WTC11 (cell line): ENCODE data around the gene HPS1. TPM values are rescaled to one million over a fixed set of nuclear protein-coding genes. Genes with fewer than 3 reads are reported as not detected.

Experiments used
- ATAC-seq: fragments of 200-7000 bp; cut with Tn5 transposase; 2 replicates; pipeline ENCODE4 v1.10.0; 2021; ENCODE audit warnings: mild to moderate bottlenecking, moderate library complexity
- CTCF ChIA-PET: fragments of 300-600 bp; sonication (Branson Sonifier 250); formaldehyde crosslinking; loops from one replicate; lab custom pipeline; 2021; ENCODE audit warnings: antibody characterized with exemption; lab: Charles Lee
- POLR2A ChIA-PET: fragments of 350-600 bp; sonication (Branson Sonifier 250); formaldehyde crosslinking; loops from one replicate; lab custom pipeline; 2021; ENCODE audit warnings: antibody characterized with exemption; lab: Charles Lee
- DNase-seq: peaks from one replicate; pipeline ENCODE4 v3.0.0; 2021; ENCODE audit warnings: low spot score
- H3K27ac Mint-ChIP-seq: 2 replicates; pipeline ENCODE4 v1.8.0; 2021; ENCODE audit warnings: mixed read lengths
- H3K27me3 Mint-ChIP-seq: 2 replicates; pipeline ENCODE4 v1.8.0; 2021; ENCODE audit warnings: low read depth, mild to moderate bottlenecking, moderate library complexity, mixed read lengths
- H3K36me3 Mint-ChIP-seq: 2 replicates; pipeline ENCODE4 v1.8.0; 2021; ENCODE audit warnings: mixed read lengths
- H3K4me1 Mint-ChIP-seq: 2 replicates; pipeline ENCODE4 v1.8.0; 2022; ENCODE audit warnings: mixed read lengths
- H3K4me3 Mint-ChIP-seq: 2 replicates; pipeline ENCODE4 v1.8.0; 2021; ENCODE audit warnings: mild to moderate bottlenecking, moderate library complexity, mixed read lengths
- H3K9me3 Mint-ChIP-seq: 2 replicates; pipeline ENCODE4 v1.8.0; 2021; ENCODE audit warnings: mixed read lengths
- CBFB ChIP-seq: sonication (generic); formaldehyde crosslinking; IDR thresholded peaks from 2 replicates; pipeline ENCODE4 v1.8.1; 2022; ENCODE audit warnings: mild to moderate bottlenecking, low read depth, missing genetic modification reagents
- CREM ChIP-seq: sonication (generic); formaldehyde crosslinking; IDR thresholded peaks from 2 replicates; pipeline ENCODE4 v1.8.1; 2022; ENCODE audit warnings: mild to moderate bottlenecking, missing genetic modification reagents, moderate library complexity
- ERG ChIP-seq: fragments of 250-450 bp; sonication (Bioruptor Pico); IDR thresholded peaks from 2 replicates; pipeline ENCODE4 v1.8.0; 2021; ENCODE audit warnings: mild to moderate bottlenecking
- GABPB1 ChIP-seq: sonication (generic); formaldehyde crosslinking; IDR thresholded peaks from 2 replicates; pipeline ENCODE4 v1.8.1; 2023; ENCODE audit warnings: mild to moderate bottlenecking, missing genetic modification reagents
- KAT7 ChIP-seq: sonication (generic); formaldehyde crosslinking; IDR thresholded peaks from 2 replicates; pipeline ENCODE4 v1.8.1; 2023; ENCODE audit warnings: missing genetic modification reagents, mild to moderate bottlenecking, borderline replicate concordance
- NFYB ChIP-seq: sonication (generic); formaldehyde crosslinking; conservative IDR thresholded peaks from 2 replicates; pipeline ENCODE4 v1.8.0; 2022; ENCODE audit warnings: low read depth, missing genetic modification reagents
- PRRX2 ChIP-seq: fragments of 250-450 bp; sonication (Bioruptor Pico); IDR thresholded peaks from 2 replicates; pipeline ENCODE4 v1.8.0; 2021; ENCODE audit warnings: mild to moderate bottlenecking
- RELA ChIP-seq: sonication (generic); formaldehyde crosslinking; IDR thresholded peaks from 2 replicates; pipeline ENCODE4 v1.8.1; 2022; ENCODE audit warnings: missing genetic modification reagents, mild to moderate bottlenecking, borderline replicate concordance
- SMAD4 ChIP-seq: sonication (generic); formaldehyde crosslinking; IDR thresholded peaks from 2 replicates; pipeline ENCODE4 v1.8.0; 2022; ENCODE audit warnings: mild to moderate bottlenecking, missing genetic modification reagents
- SOX15 ChIP-seq: fragments of 250-450 bp; sonication (Bioruptor Pico); IDR thresholded peaks from 2 replicates; pipeline ENCODE4 v1.9.0; 2021; ENCODE audit warnings: mild to moderate bottlenecking
- SP1 ChIP-seq: sonication (generic); formaldehyde crosslinking; conservative IDR thresholded peaks from 2 replicates; pipeline ENCODE4 v1.8.1; 2022; ENCODE audit warnings: missing genetic modification reagents
- TP53 ChIP-seq: sonication (generic); formaldehyde crosslinking; IDR thresholded peaks from 2 replicates; pipeline ENCODE4 v1.8.1; 2023; ENCODE audit warnings: mild to moderate bottlenecking, missing genetic modification reagents
- ZNF121 ChIP-seq: sonication (generic); formaldehyde crosslinking; IDR thresholded peaks from 2 replicates; pipeline ENCODE4 v1.8.0; 2023; ENCODE audit warnings: missing genetic modification reagents
- ZNF138 ChIP-seq: sonication (generic); formaldehyde crosslinking; conservative IDR thresholded peaks from 2 replicates; pipeline ENCODE4 v1.8.1; 2022; ENCODE audit warnings: mild to moderate bottlenecking, moderate library complexity, missing genetic modification reagents
- ZNF219 ChIP-seq: sonication (generic); formaldehyde crosslinking; IDR thresholded peaks from 2 replicates; pipeline ENCODE4 v1.8.0; 2023; ENCODE audit warnings: missing genetic modification reagents, mild to moderate bottlenecking, borderline replicate concordance
- ZNF232 ChIP-seq: sonication (generic); formaldehyde crosslinking; IDR thresholded peaks from 2 replicates; pipeline ENCODE4 v1.8.0; 2022; ENCODE audit warnings: mild to moderate bottlenecking, missing genetic modification reagents
- ZNF317 ChIP-seq: sonication (generic); formaldehyde crosslinking; IDR thresholded peaks from 2 replicates; pipeline ENCODE4 v1.8.1; 2023; ENCODE audit warnings: low read depth, mild to moderate bottlenecking, moderate library complexity, missing genetic modification reagents, borderline replicate concordance
- ZNF416 ChIP-seq: fragments of 250-450 bp; sonication (Bioruptor Pico); IDR thresholded peaks from 2 replicates; pipeline ENCODE4 v1.9.0; 2021; ENCODE audit warnings: mild to moderate bottlenecking, inconsistent platforms
- ZNF423 ChIP-seq: fragments of 250-450 bp; sonication (Bioruptor Pico); IDR thresholded peaks from 2 replicates; pipeline ENCODE4 v2.1.2; 2022; ENCODE audit warnings: mild to moderate bottlenecking, moderate library complexity
- ZNF671 ChIP-seq: fragments of 250-450 bp; sonication (Bioruptor Pico); IDR thresholded peaks from 2 replicates; pipeline ENCODE4 v1.8.0; 2021; ENCODE audit warnings: mild to moderate bottlenecking
- total RNA-seq: library from RNA; stranded (reverse); gene quantifications from 3 replicates; pipeline ENCODE4 v1.2.3, GENCODE V29; 2021
- TF ChIP-seq, protein P1 (sequence below): sonication (generic); formaldehyde crosslinking; IDR thresholded peaks from 2 replicates; pipeline ENCODE4 v1.8.0; 2022; ENCODE audit warnings: mild to moderate bottlenecking, missing genetic modification reagents
- TF ChIP-seq, protein P2 (sequence below): sonication (generic); formaldehyde crosslinking; IDR thresholded peaks from 2 replicates; pipeline ENCODE4 v1.8.0; 2022; ENCODE audit warnings: mild to moderate bottlenecking, missing genetic modification reagents
- TF ChIP-seq, protein P3 (sequence below): sonication (generic); formaldehyde crosslinking; IDR thresholded peaks from 2 replicates; pipeline ENCODE4 v1.8.1; 2023; ENCODE audit warnings: mild to moderate bottlenecking, moderate library complexity, missing genetic modification reagents
- TF ChIP-seq, protein P4 (sequence below): sonication (generic); formaldehyde crosslinking; IDR thresholded peaks from 2 replicates; pipeline ENCODE4 v1.8.1; 2023; ENCODE audit warnings: mild to moderate bottlenecking, missing genetic modification reagents, moderate library complexity
- TF ChIP-seq, protein P5 (sequence below): sonication (generic); formaldehyde crosslinking; IDR thresholded peaks from 2 replicates; pipeline ENCODE4 v1.8.1; 2023; ENCODE audit warnings: mild to moderate bottlenecking, missing genetic modification reagents, moderate library complexity
- TF ChIP-seq, protein P6 (sequence below): fragments of 250-450 bp; sonication (Bioruptor Pico); IDR thresholded peaks from 2 replicates; pipeline ENCODE4 v1.9.0; 2021; ENCODE audit warnings: mild to moderate bottlenecking

HPS1 gene
- total RNA-seq, 1 experiment from 2014 or later = 49.3 TPM

- TF ChIP-seq, protein P1, sequence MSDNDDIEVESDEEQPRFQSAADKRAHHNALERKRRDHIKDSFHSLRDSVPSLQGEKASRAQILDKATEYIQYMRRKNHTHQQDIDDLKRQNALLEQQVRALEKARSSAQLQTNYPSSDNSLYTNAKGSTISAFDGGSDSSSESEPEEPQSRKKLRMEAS = no peak
- TF ChIP-seq, all 79 proteins: peak for 0
Observed at GRCh38 chr10:98389398-98389797, 57.3 kb downstream of the HPS1 start (continued).

DNA sequence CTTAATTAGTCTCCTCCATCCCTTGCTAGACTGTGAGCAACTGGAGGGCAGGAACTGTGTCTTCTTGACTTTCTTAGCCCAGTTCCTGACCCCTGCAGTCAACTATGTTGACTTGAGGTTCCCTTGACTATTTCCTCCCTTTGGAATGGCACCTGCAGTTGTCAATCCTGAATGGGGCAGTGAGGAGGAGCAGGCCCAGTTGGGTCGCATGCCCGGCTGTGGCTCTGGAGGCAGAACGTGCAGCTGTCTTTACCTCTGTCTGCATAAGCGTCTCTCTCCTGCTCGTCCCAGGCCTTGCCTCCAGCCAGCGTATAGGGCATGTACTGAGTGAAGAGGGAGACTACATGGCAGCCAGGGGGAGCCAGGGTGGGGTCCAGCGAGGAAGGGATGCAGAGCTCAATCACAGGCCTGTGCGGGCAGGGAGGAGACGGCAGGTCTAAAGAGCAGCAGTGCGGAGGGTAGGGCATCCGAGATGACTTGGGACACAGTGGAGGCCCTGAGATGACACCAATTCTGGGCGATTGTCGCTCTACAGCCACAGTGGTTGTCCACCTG is 58.6 kb downstream of the HPS1 start:
- peak overlapping the region; percentile 86 for H3K27ac Mint-ChIP-seq
- H3K27me3 Mint-ChIP-seq = no peaks in the 10 kb centered on the region
- ChIA-PET POLR2A (interaction anchor here (0.5 kb wide), 1 partner anchor 796 kb away, joined by 5 read pairs; no protein-coding TSS in a partner anchor), CTCF (interaction anchor here (0.6 to 2.0 kb wide), 12 partner anchors 14 to 80 kb away, joined by 3 to 11 read pairs (median 4); partner anchors contain the start of gene PYROXD2)
- peak; percentile 30 for DNase-seq
- peaks cover 5% of the 10 kb centered on the region; the same call in 1 of the 2 replicates for H3K36me3 Mint-ChIP-seq
- peaks cover 3% of the 10 kb centered on the region; the same call in 1 of the 2 replicates for H3K4me1 Mint-ChIP-seq
- peak; percentile 91 for ATAC-seq
- no peak overlapping the region for H3K4me3 Mint-ChIP-seq
- H3K9me3 Mint-ChIP-seq = no peaks in the 10 kb centered on the region
- TF ChIP-seq SOX15 (CRISPR knock-in tag) (no peak), SP1 (CRISPR knock-in tag) (no peak), ZNF423 (CRISPR knock-in tag) (no peak), ZNF416 (CRISPR knock-in tag) (no peak), SMAD4 (CRISPR knock-in tag) (no peak), RELA (CRISPR knock-in tag) (no peak), ZNF232 (no peak), GABPB1 (CRISPR knock-in tag) (no peak)
- TF ChIP-seq, protein P2, sequence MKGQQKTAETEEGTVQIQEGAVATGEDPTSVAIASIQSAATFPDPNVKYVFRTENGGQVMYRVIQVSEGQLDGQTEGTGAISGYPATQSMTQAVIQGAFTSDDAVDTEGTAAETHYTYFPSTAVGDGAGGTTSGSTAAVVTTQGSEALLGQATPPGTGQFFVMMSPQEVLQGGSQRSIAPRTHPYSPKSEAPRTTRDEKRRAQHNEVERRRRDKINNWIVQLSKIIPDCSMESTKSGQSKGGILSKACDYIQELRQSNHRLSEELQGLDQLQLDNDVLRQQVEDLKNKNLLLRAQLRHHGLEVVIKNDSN (CRISPR knock-in tag) = no peak
- TF ChIP-seq, protein P3, sequence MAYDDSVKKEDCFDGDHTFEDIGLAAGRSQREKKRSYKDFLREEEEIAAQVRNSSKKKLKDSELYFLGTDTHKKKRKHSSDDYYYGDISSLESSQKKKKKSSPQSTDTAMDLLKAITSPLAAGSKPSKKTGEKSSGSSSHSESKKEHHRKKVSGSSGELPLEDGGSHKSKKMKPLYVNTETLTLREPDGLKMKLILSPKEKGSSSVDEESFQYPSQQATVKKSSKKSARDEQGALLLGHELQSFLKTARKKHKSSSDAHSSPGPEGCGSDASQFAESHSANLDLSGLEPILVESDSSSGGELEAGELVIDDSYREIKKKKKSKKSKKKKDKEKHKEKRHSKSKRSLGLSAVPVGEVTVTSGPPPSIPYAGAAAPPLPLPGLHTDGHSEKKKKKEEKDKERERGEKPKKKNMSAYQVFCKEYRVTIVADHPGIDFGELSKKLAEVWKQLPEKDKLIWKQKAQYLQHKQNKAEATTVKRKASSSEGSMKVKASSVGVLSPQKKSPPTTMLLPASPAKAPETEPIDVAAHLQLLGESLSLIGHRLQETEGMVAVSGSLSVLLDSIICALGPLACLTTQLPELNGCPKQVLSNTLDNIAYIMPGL (CRISPR knock-in tag) = no peak
- TF ChIP-seq, all 79 proteins: peak for 0

DNA sequence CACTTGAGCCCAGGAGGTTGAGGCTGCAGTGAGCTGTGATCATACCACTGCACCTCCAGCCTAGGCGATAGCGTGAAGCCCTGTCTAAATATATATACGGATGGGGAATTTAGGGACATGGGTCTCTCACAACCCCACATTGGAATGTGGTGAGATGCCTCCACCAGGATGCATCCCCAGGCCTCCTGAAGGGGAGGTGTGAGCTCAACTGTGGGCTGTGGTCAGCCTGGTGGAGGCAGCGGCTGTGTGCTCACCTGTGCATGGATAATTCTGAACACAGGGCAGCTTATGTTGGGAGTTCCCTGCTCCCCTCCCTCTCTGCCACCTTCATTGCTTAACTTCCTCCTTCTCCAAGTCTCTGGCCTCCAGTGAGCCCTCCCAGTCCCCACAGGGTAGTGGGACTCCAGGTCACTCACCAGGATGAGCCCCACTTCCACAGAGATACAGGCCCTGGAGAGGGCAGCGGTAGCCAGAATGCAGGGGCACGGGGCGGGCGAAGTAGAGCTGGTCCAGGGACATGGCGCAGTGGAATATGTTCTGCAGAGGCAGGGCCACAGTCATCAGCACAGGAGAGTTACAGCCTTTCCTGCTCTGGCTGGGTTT is 62.1 kb downstream of the HPS1 start:
- Mint-ChIP-seq H3K4me1 (peaks cover 13% of the 10 kb centered on the region), H3K9me3 (no peaks in the 10 kb centered on the region), H3K4me3 (no peak overlapping the region), H3K27me3 (no peaks in the 10 kb centered on the region), H3K36me3 (peaks cover 2% of the 10 kb centered on the region; the same call in 1 of the 2 replicates), H3K27ac (no peak overlapping the region)
- ChIA-PET CTCF (no interaction called here), POLR2A (interaction anchor here (1.0 kb wide), 1 partner anchor 18 kb away, joined by 3 read pairs; no protein-coding TSS in a partner anchor)
- TF ChIP-seq CREM = no peak
- TF ChIP-seq, protein P4, sequence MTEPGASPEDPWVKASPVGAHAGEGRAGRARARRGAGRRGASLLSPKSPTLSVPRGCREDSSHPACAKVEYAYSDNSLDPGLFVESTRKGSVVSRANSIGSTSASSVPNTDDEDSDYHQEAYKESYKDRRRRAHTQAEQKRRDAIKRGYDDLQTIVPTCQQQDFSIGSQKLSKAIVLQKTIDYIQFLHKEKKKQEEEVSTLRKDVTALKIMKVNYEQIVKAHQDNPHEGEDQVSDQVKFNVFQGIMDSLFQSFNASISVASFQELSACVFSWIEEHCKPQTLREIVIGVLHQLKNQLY (CRISPR knock-in tag) = no peak
- ATAC-seq = no peak
- DNase-seq = no peak

DNA sequence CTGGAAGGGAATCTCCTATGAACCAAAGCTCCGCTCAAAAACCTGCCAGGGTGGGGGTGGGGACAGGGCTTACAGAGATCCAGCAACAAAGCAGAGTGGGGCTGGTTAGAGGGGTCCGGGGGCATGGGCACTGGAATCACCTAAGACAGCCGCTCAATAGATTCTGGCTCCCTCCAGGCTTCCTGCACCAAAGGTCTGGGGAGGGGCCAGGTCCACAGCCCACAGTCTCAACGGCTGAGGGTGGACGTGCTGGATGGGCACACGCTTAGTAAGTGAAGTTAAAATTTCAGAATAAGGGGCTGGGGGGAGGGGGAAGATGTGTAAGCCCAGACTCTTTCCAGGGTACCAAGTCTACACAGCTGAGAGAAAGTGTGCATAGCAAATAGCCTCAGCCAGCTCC is 62.9 kb downstream of the HPS1 start:
- DNase-seq (no peak), ATAC-seq (no peak)
- H3K4me1 Mint-ChIP-seq = peaks cover 13% of the 10 kb centered on the region
- H3K27me3 Mint-ChIP-seq = no peaks in the 10 kb centered on the region
- POLR2A ChIA-PET = interaction anchor here (1.0 kb wide), 1 partner anchor 19 kb away, joined by 3 read pairs; no protein-coding TSS in a partner anchor
- no peak overlapping the region for H3K4me3 Mint-ChIP-seq
- H3K27ac Mint-ChIP-seq = no peak overlapping the region
- H3K36me3 Mint-ChIP-seq = peaks cover 2% of the 10 kb centered on the region; the same call in 1 of the 2 replicates
- CTCF ChIA-PET = no interaction called here
- no peaks in the 10 kb centered on the region for H3K9me3 Mint-ChIP-seq
- TF ChIP-seq ZNF138 (no peak), ZNF671 (no peak), KAT7 (CRISPR knock-in tag) (no peak), ERG (no peak), ZNF121 (CRISPR knock-in tag) (no peak), TP53 (CRISPR knock-in tag) (no peak), SMAD4 (CRISPR knock-in tag) (no peak), CBFB (CRISPR knock-in tag) (no peak), ZNF219 (CRISPR knock-in tag) (no peak), NFYB (CRISPR knock-in tag) (no peak), PRRX2 (CRISPR knock-in tag) (no peak), ZNF317 (CRISPR knock-in tag) (no peak)
- TF ChIP-seq, protein P5, sequence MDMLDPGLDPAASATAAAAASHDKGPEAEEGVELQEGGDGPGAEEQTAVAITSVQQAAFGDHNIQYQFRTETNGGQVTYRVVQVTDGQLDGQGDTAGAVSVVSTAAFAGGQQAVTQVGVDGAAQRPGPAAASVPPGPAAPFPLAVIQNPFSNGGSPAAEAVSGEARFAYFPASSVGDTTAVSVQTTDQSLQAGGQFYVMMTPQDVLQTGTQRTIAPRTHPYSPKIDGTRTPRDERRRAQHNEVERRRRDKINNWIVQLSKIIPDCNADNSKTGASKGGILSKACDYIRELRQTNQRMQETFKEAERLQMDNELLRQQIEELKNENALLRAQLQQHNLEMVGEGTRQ (CRISPR knock-in tag) = no peak
- TF ChIP-seq, protein P6, sequence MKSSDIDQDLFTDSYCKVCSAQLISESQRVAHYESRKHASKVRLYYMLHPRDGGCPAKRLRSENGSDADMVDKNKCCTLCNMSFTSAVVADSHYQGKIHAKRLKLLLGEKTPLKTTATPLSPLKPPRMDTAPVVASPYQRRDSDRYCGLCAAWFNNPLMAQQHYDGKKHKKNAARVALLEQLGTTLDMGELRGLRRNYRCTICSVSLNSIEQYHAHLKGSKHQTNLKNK (CRISPR knock-in tag) = no peak
